Neural crest cell (in vitro differentiated cells): Measurements from ENCODE around the gene PDC. TPM values are rescaled to one million over a fixed set of nuclear protein-coding genes. Genes with fewer than 3 reads are reported as not detected.

Source experiments
- DNase-seq: peaks from one replicate; pipeline ENCODE4 v3.0.0; 2021; ENCODE audit warnings: low read depth, mixed read lengths, low spot score
- H3K27ac Mint-ChIP-seq: one replicate; pipeline ENCODE4 v1.8.0; 2021; ENCODE audit warnings: mild to moderate bottlenecking, mixed read lengths; ENCODE audit not compliant: unreplicated experiment
- H3K27me3 Mint-ChIP-seq: 2 replicates; pipeline ENCODE4 v1.8.0; 2021; ENCODE audit warnings: low read depth, mild to moderate bottlenecking, mixed read lengths
- H3K36me3 Mint-ChIP-seq: 2 replicates; pipeline ENCODE4 v1.8.0; 2021; ENCODE audit warnings: low read depth, mild to moderate bottlenecking, mixed read lengths
- H3K4me1 Mint-ChIP-seq: 2 replicates; pipeline ENCODE4 v1.8.0; 2021; ENCODE audit warnings: mixed read lengths
- H3K4me3 Mint-ChIP-seq: one replicate; pipeline ENCODE4 v1.8.0; 2021; ENCODE audit warnings: mild to moderate bottlenecking, mixed read lengths
- H3K9me3 Mint-ChIP-seq: 2 replicates; pipeline ENCODE4 v1.8.0; 2021; ENCODE audit warnings: mixed read lengths
- CTCF ChIP-seq: fragments of 200-600 bp; sonication (generic); conservative IDR thresholded peaks from 2 replicates; pipeline ENCODE4 v1.5.0; 2021; ENCODE audit warnings: antibody characterized with exemption, mild to moderate bottlenecking
- total RNA-seq: library from RNA; stranded (reverse); gene quantifications from 2 replicates; pipeline ENCODE4 v1.2.1, GENCODE V29; 2021

The PDC gene
- total RNA-seq, 1 donor from 2014 or later: not detected

- Mint-ChIP-seq H3K36me3 (no peaks in the 10 kb centered on the region), H3K4me3 (no peak overlapping the region), H3K9me3 (no peaks in the 10 kb centered on the region), H3K27ac (no peak overlapping the region), H3K4me1 (peaks cover 9% of the 10 kb centered on the region), H3K27me3 (no peaks in the 10 kb centered on the region)
- peak; percentile 80 for DNase-seq
- TF ChIP-seq CTCF: peak; percentile 94
Observed at GRCh38 chr1:186482661-186483255, 21.8 kb upstream of the PDC start.

- H3K27ac Mint-ChIP-seq: no peak overlapping the region
- no peak overlapping the region for H3K4me3 Mint-ChIP-seq
- no peak for DNase-seq
- TF ChIP-seq CTCF: no peak
- H3K27me3 Mint-ChIP-seq: no peaks in the 10 kb centered on the region
- H3K9me3 Mint-ChIP-seq: no peaks in the 10 kb centered on the region
- H3K36me3 Mint-ChIP-seq: no peaks in the 10 kb centered on the region
- H3K4me1 Mint-ChIP-seq: peaks cover 9% of the 10 kb centered on the region
Observed at GRCh38 chr1:186481303-186481888, 20.5 kb upstream of the PDC start.

- no peak for DNase-seq
- no peak for TF ChIP-seq CTCF
- no peaks in the 10 kb centered on the region for H3K36me3 Mint-ChIP-seq
- H3K27me3 Mint-ChIP-seq: no peaks in the 10 kb centered on the region
- H3K9me3 Mint-ChIP-seq: no peaks in the 10 kb centered on the region
- peaks cover 9% of the 10 kb centered on the region for H3K4me1 Mint-ChIP-seq
- H3K4me3 Mint-ChIP-seq: no peak overlapping the region
- H3K27ac Mint-ChIP-seq: no peak overlapping the region
Observed at GRCh38 chr1:186479162-186479561, 18.2 kb upstream of the PDC start.

- Mint-ChIP-seq H3K4me3 (no peak overlapping the region), H3K9me3 (no peaks in the 10 kb centered on the region), H3K4me1 (peaks cover 5% of the 10 kb centered on the region), H3K27ac (no peak overlapping the region), H3K27me3 (no peaks in the 10 kb centered on the region), H3K36me3 (no peaks in the 10 kb centered on the region)
- DNase-seq: no peak
- no peak for TF ChIP-seq CTCF
Observed at GRCh38 chr1:186476264-186477040, 15.5 kb upstream of the PDC start.

GRCh38 chr1:186474208-186474607 is 13.3 kb upstream of the PDC start:
- Mint-ChIP-seq H3K4me1 (peaks cover 5% of the 10 kb centered on the region), H3K27ac (no peak overlapping the region), H3K36me3 (no peaks in the 10 kb centered on the region), H3K9me3 (no peaks in the 10 kb centered on the region), H3K4me3 (no peak overlapping the region), H3K27me3 (no peaks in the 10 kb centered on the region)
- TF ChIP-seq CTCF: no peak
- DNase-seq: no peak
